K562 (cell line): ENCODE results near the gene CSNK1G1. TPM values are rescaled to one million over a fixed set of nuclear protein-coding genes. Genes with fewer than 3 reads are reported as not detected.

Source experiments
- ATAC-seq: fragments of 200-7000 bp; cut with Tn5 transposase; 3 replicates; pipeline ENCODE4 v1.9.1; 2020; ENCODE audit warnings: moderate library complexity
- BruUV-seq: library from RNA; stranded (reverse); fragments of 400-500 nt; replicated peaks from 2 replicates; lab custom pipeline; 2021; lab: Mats Ljungman, UMichigan
- CTCF ChIA-PET: fragments of 300-600 bp; formaldehyde crosslinking; extraction: SDS; loops from one replicate; lab custom pipeline; 2021; ENCODE audit warnings: low intra/inter-chr PET ratio; lab: Yijun Ruan, JAX
- POLR2A ChIA-PET: fragments of 300-600, 350-650 bp; sonication (Branson Sonifier 250); formaldehyde crosslinking; extraction: SDS; loops from one replicate; lab custom pipeline; 2021; ENCODE audit warnings: antibody characterized with exemption, inconsistent platforms; lab: Yijun Ruan, JAX
- DNase-seq, 4 experiments: peaks; one replicate each; pipeline versions ENCODE4 v3.0.0 to v3.0.0-alpha.2; 2011 to 2018; ENCODE audit warnings: low spot score in 3 of 4, mixed read lengths in 3 of 4; ENCODE audit errors: extremely low read depth in 1 of 4
- FAIRE-seq: peaks from 2 replicates; lab custom pipeline; 2011; peaks lifted over from hg19 to GRCh38; lab: Jason Lieb, UNC
- H2AFZ ChIP-seq: 2 replicates; pipeline ENCODE4 v1.6.0; 2011; ENCODE audit warnings: low read depth, low read length, control low read depth, inconsistent platforms
- H3K27ac ChIP-seq: fragments of 200-600 bp; 3 replicates; pipeline ENCODE4 v1.8.0; 2011; ENCODE audit warnings: low read depth, mild to moderate bottlenecking, control low read depth, inconsistent platforms, low read length, moderate library complexity, mixed read lengths; ENCODE audit errors: extremely low read depth
- H3K27me3 ChIP-seq, 2 experiments: fragments of 300-600 bp in 1 of 2; 2 replicates in 1 of 2; 3 replicates in 1 of 2; pipeline versions ENCODE4 v1.6.0 to v1.8.0; 2011; ENCODE audit warnings: inconsistent platforms in 2 of 2, low read length in 2 of 2, mild to moderate bottlenecking in 1 of 2, mixed read lengths in 1 of 2, moderate library complexity in 1 of 2; ENCODE audit not compliant: control insufficient read depth in 2 of 2, insufficient read depth in 2 of 2
- H3K36me3 ChIP-seq: fragments of 300-600 bp; 3 replicates; pipeline ENCODE4 v1.8.0; 2011; ENCODE audit warnings: mild to moderate bottlenecking, low read length, inconsistent platforms; ENCODE audit not compliant: control insufficient read depth, insufficient read depth
- H3K4me1 ChIP-seq, 2 experiments: fragments of 200-600 bp in 1 of 2; replicated peaks in 1 of 2; 2 replicates in 1 of 2; 3 replicates in 1 of 2; pipeline versions ENCODE4 v1.5.1 to v1.8.0; 2011; ENCODE audit warnings: inconsistent platforms in 2 of 2, low read length in 2 of 2, mild to moderate bottlenecking in 1 of 2, mixed read lengths in 1 of 2, moderate library complexity in 1 of 2; ENCODE audit not compliant: control insufficient read depth in 2 of 2, insufficient read depth in 2 of 2
- H3K4me2 ChIP-seq: 2 replicates; pipeline ENCODE4 v1.6.1; 2011; ENCODE audit warnings: low read length, control low read depth, inconsistent platforms, mixed read lengths; ENCODE audit not compliant: insufficient read depth
- H3K4me3 ChIP-seq: fragments of 200-600 bp; sonication (generic), shearing (Covaris generic); 2 replicates; pipeline ENCODE4 v1.5.1; 2016; ENCODE audit warnings: control low read depth, inconsistent platforms
- H3K79me2 ChIP-seq: fragments of 200-600 bp; 3 replicates; pipeline ENCODE4 v1.8.0; 2011; ENCODE audit warnings: low read length, inconsistent platforms; ENCODE audit not compliant: control insufficient read depth, insufficient read depth
- H3K9ac ChIP-seq, 2 experiments: 2 replicates each; pipeline versions ENCODE4 v1.6.0 to v1.6.1; 2011; ENCODE audit warnings: low read depth in 2 of 2, low read length in 2 of 2, control low read depth in 1 of 2, inconsistent platforms in 1 of 2, mild to moderate bottlenecking in 1 of 2, mixed read lengths in 1 of 2; ENCODE audit not compliant: insufficient read depth in 1 of 2
- H3K9me1 ChIP-seq: one replicate; pipeline ENCODE4 v1.6.0; 2011; ENCODE audit warnings: inconsistent platforms, mild to moderate bottlenecking, low read length, moderate library complexity; ENCODE audit not compliant: control insufficient read depth, insufficient read depth
- H3K9me3 ChIP-seq: replicated peaks from 2 replicates; pipeline ENCODE4 v1.5.1; 2011; ENCODE audit warnings: low read depth, low read length, inconsistent platforms; ENCODE audit not compliant: control insufficient read depth, insufficient read depth
- H4K20me1 ChIP-seq: replicated peaks from 2 replicates; pipeline ENCODE4 v1.6.1; 2011; ENCODE audit warnings: low read length, inconsistent platforms, mixed read lengths; ENCODE audit not compliant: control insufficient read depth, insufficient read depth
- BCOR ChIP-seq: fragments of 450-650 bp; IDR thresholded peaks from 2 replicates; pipeline ENCODE4 v1.6.1; 2016
- C11orf30 ChIP-seq: fragments of 450-650 bp; IDR thresholded peaks from 2 replicates; pipeline ENCODE4 v1.6.1; 2016; ENCODE audit warnings: low read depth, mild to moderate bottlenecking
- CCNT2 ChIP-seq: IDR thresholded peaks from 2 replicates; pipeline ENCODE4 v1.6.1; 2011; ENCODE audit warnings: borderline replicate concordance, low read depth, mild to moderate bottlenecking, moderate library complexity, mixed read lengths, low read length; ENCODE audit not compliant: insufficient read length; ENCODE audit errors: extremely low read depth
- JUNB ChIP-seq: fragments of 450-650 bp; formaldehyde crosslinking; conservative IDR thresholded peaks from 2 replicates; pipeline ENCODE4 v1.4.0; 2020; ENCODE audit warnings: mild to moderate bottlenecking
- MECOM ChIP-seq: fragments of 250-450 bp; sonication (Bioruptor Pico); IDR thresholded peaks from 2 replicates; pipeline ENCODE4 v1.8.0; 2022; ENCODE audit warnings: inconsistent platforms
- PTBP1 ChIP-seq: fragments of 200-400 bp; formaldehyde crosslinking; IDR thresholded peaks from 2 replicates; pipeline ENCODE4 v1.6.1; 2017; ENCODE audit warnings: low read depth, low read length
- PTTG1 ChIP-seq: fragments of 450-650 bp; IDR thresholded peaks from 2 replicates; pipeline ENCODE4 v1.6.1; 2016; ENCODE audit warnings: low read depth, mild to moderate bottlenecking, missing genetic modification characterization, missing compliant biosample characterization
- RERE ChIP-seq: sonication (generic); formaldehyde crosslinking; IDR thresholded peaks from 2 replicates; pipeline ENCODE4 v1.8.0; 2023; ENCODE audit warnings: missing genetic modification reagents, mild to moderate bottlenecking, borderline replicate concordance
- RNF219 ChIP-seq: fragments of 250-450 bp; sonication (Bioruptor Pico); IDR thresholded peaks from 2 replicates; pipeline ENCODE4 v1.5.0; 2022; ENCODE audit warnings: mild to moderate bottlenecking
- TFAM ChIP-seq: fragments of 250-450 bp; sonication (Bioruptor Pico); conservative IDR thresholded peaks from 2 replicates; pipeline ENCODE4 v1.5.0; 2021; ENCODE audit warnings: mild to moderate bottlenecking, moderate library complexity
- ZNF121 ChIP-seq: sonication (generic); formaldehyde crosslinking; conservative IDR thresholded peaks from 2 replicates; pipeline ENCODE4 v1.8.0; 2022; ENCODE audit warnings: missing genetic modification reagents
- ZNF280B ChIP-seq: fragments of 250-450 bp; sonication (Bioruptor Pico); IDR thresholded peaks from 2 replicates; pipeline ENCODE4 v1.5.1; 2021; ENCODE audit warnings: mild to moderate bottlenecking
- ZZZ3 ChIP-seq: fragments of 450-650 bp; IDR thresholded peaks from 2 replicates; pipeline ENCODE4 v1.6.1; 2016; ENCODE audit warnings: antibody characterized with exemption, mild to moderate bottlenecking, moderate library complexity
- WGBS: fragments of 100-300 bp; shearing (Covaris generic); methylation state at CpG from one replicate; pipeline ENCODE4 v1.1.6; 2016; ENCODE audit warnings: low coverage, mixed read lengths; ENCODE audit not compliant: insufficient coverage; ENCODE audit errors: missing lambda C conversion rate; 5-methylcytosine and 5-hydroxymethylcytosine counted together
- in situ Hi-C: fragments of 300-500 bp; cut with MboI; formaldehyde crosslinking; loops from 4 replicates; pipeline ENCODE4 v1.15.0; 2018; ENCODE audit warnings: inconsistent platforms, mixed read lengths
- intact Hi-C: fragments of 100-400 bp; cut with micrococcal nuclease; formaldehyde crosslinking; loops from 2 replicates; pipeline ENCODE4 v1.14.2; 2022
- polyA plus RNA-seq, 8 experiments: library from polyadenylated mRNA; depleted of rRNA in 4 of 8; stranded (reverse) in 5 of 8; unstranded in 3 of 8; fragments of >200 nt; fragmentation: Nextera tagmentation in 2 of 8; fragmentation: Illumina TruSeq in 1 of 8; extraction: Ambion mirVana in 2 of 8; extraction: Trizol in 1 of 8; gene quantifications; 2 replicates each; pipeline versions ENCODE4 v1.2.1 to v1.2.3, GENCODE V29; 2011 to 2014; ENCODE audit warnings: inconsistent platforms in 1 of 8, missing spikeins in 1 of 8
- total RNA-seq, 7 experiments: library from RNA; depleted of rRNA in 6 of 7; stranded (reverse); fragments of >200 nt in 6 of 7; fragmentation: Illumina TruSeq in 2 of 7; extraction: Trizol in 2 of 7; gene quantifications; 2 replicates each; pipeline versions ENCODE4 v1.2.1 to v1.2.3, GENCODE V29; 2011 to 2021; ENCODE audit warnings: low replicate concordance in 1 of 7

CSNK1G1 gene
- total and polyA plus RNA-seq, 9 of the 15 experiments (the other 6 are each of a cell fraction or from before 2014, with no cell fraction given), result 4.5 to 18.5 (median 9.5) TPM

GRCh38 chr15:64213646-64214045 is 142.3 kb downstream of the CSNK1G1 start:
- Histone ChIP-seq H3K4me3 (no peak overlapping the region), H3K4me2 (no peak overlapping the region), H3K79me2 (no peaks in the 10 kb centered on the region; the same call in 2 of the 3 replicates), H3K36me3 (peaks cover 26% of the 10 kb centered on the region; the same call in 1 of the 3 replicates), H3K27ac (no peak overlapping the region), H3K27me3 (no peaks in the 10 kb centered on the region), H3K9me3 (no peaks in the 10 kb centered on the region), H2AFZ (no peak overlapping the region), H3K9me1 (no peaks in the 10 kb centered on the region), H3K9ac (no peak overlapping the region), H3K4me1 (peaks cover 14 to 18% of the 10 kb centered on the region in 2 experiments; a peak in 3 of 5 replicates), H4K20me1 (no peaks in the 10 kb centered on the region)
- DNase-seq, result no peak
- in situ Hi-C loops (loop anchor here (25.0 kb wide), 1 partner anchor 449 kb away; no protein-coding TSS in a partner anchor), intact Hi-C loops (no loop called here)
- ChIA-PET POLR2A (interaction anchor here (1.5 kb wide), 1 partner anchor 20 kb away, joined by 3 read pairs; no protein-coding TSS in a partner anchor), CTCF (no interaction called here)
- WGBS, result 93% methylated on average over 3 of the region's 3 CpGs
- no TSS peak for BruUV-seq
- no peak for ATAC-seq
- no peak for FAIRE-seq
- TF ChIP-seq TFAM (CRISPR knock-in tag) (no peak), MECOM (CRISPR knock-in tag) (no peak), C11orf30 (no peak), BCOR (no peak), ZNF280B (CRISPR knock-in tag) (no peak), RNF219 (CRISPR knock-in tag) (no peak), CCNT2 (no peak), RERE (CRISPR knock-in tag) (no peak), PTTG1 (tag) (no peak), PTBP1 (no peak), ZZZ3 (no peak), JUNB (CRISPR knock-in tag) (no peak), ZNF121 (CRISPR knock-in tag) (no peak)
